GM04504 (cell line): ENCODE results near the gene MYBPC1.
"Not testable (repeated sequence)": the region's sequence is repeated elsewhere in the genome, so short reads cannot be mapped to it uniquely, and the experiment has no call there.

ENCODE experiments used
- DNase-seq: peaks from one replicate; pipeline ENCODE4 v3.0.0-alpha.2; 2012; ENCODE audit warnings: low read depth

Gene MYBPC1

GRCh38 chr12:101653503-101653902 lies 58.7 kb downstream of the MYBPC1 start:
- no peak for DNase-seq

GRCh38 chr12:101654442-101654841 lies 59.7 kb downstream of the MYBPC1 start:
- DNase-seq = no peak

- no peak for DNase-seq
These were observed 60.6 kb downstream of the MYBPC1 start for GRCh38 chr12:101655393-101655792.

- not testable (repeated sequence) for DNase-seq
These were observed 65.9 kb downstream of the MYBPC1 start for GRCh38 chr12:101660662-101661061.

- no peak for DNase-seq
These were observed 68.5 kb downstream of the MYBPC1 start for GRCh38 chr12:101663298-101663697.

GRCh38 chr12:101664992-101665391 lies 70.2 kb downstream of the MYBPC1 start:
- DNase-seq = no peak

- no peak for DNase-seq
These were observed 71.4 kb downstream of the MYBPC1 start for GRCh38 chr12:101666052-101666728.

GRCh38 chr12:101667591-101667990 lies 72.8 kb downstream of the MYBPC1 start:
- no peak for DNase-seq

GRCh38 chr12:101670007-101670671 lies 75.4 kb downstream of the MYBPC1 start:
- DNase-seq = peak; percentile 24

GRCh38 chr12:101671157-101671791 lies 76.5 kb downstream of the MYBPC1 start:
- no peak for DNase-seq

GRCh38 chr12:101671833-101672232 lies 77.1 kb downstream of the MYBPC1 start:
- no peak for DNase-seq

GRCh38 chr12:101675555-101675954 lies 80.8 kb downstream of the MYBPC1 start:
- DNase-seq = no peak

- DNase-seq = not testable (repeated sequence)
These were observed 81.7 kb downstream of the MYBPC1 start for GRCh38 chr12:101676497-101676896.

- DNase-seq = no peak
These were observed 83.3 kb downstream of the MYBPC1 start for GRCh38 chr12:101678081-101678480.

- DNase-seq = no peak
These were observed 85.5 kb downstream of the MYBPC1 start for GRCh38 chr12:101680240-101680639.

GRCh38 chr12:101680647-101681046 lies 85.9 kb downstream of the MYBPC1 start:
- DNase-seq = no peak

- DNase-seq = not testable (repeated sequence)
These were observed 86.9 kb downstream of the MYBPC1 start for GRCh38 chr12:101681627-101682026.

- DNase-seq = no peak
These were observed 90.3 kb downstream of the MYBPC1 start for GRCh38 chr12:101685092-101685491.

GRCh38 chr12:101686176-101686575 lies 91.4 kb downstream of the MYBPC1 start:
- no peak for DNase-seq

GRCh38 chr12:101690544-101691098 lies 95.8 kb downstream of the MYBPC1 start:
- no peak for DNase-seq

GRCh38 chr12:101691503-101692096 lies 96.8 kb downstream of the MYBPC1 start:
- no peak for DNase-seq

GRCh38 chr12:101694297-101694848 lies 99.6 kb downstream of the MYBPC1 start:
- DNase-seq = no peak
